Kidney (tissue), 14 donors: ENCODE results near the gene SLC35A4. TPM values are rescaled to one million over a fixed set of nuclear protein-coding genes. Genes with fewer than 3 reads are reported as not detected.
A peak's percentile ranks its signal among the peaks of the same experiment; 100 is the strongest.

ENCODE experiments used
- DNase-seq, 5 donors: peaks; one replicate each; pipeline ENCODE4 v3.0.0-alpha.2; 2013 to 2020
- FAIRE-seq: peaks from 2 replicates; lab custom pipeline; 2012; peaks lifted over from hg19 to GRCh38; lab: Jason Lieb, UNC
- H3K27ac ChIP-seq, 2 donors: one replicate each; pipeline ENCODE4 v1.7.0; 2013; ENCODE audit warnings: low read depth in 2 of 2, low read length in 2 of 2, inconsistent platforms in 1 of 2
- H3K27me3 ChIP-seq: one replicate; pipeline ENCODE4 v1.7.1; 2013; ENCODE audit warnings: low read length, inconsistent platforms; ENCODE audit not compliant: control insufficient read depth, insufficient read depth
- H3K36me3 ChIP-seq, 3 donors: one replicate each; pipeline versions ENCODE4 v1.7.0 to v1.7.1; 2013; ENCODE audit warnings: low read length in 3 of 3, control low read depth in 1 of 3, inconsistent platforms in 1 of 3; ENCODE audit not compliant: insufficient read depth in 3 of 3, control insufficient read depth in 2 of 3
- H3K4me1 ChIP-seq, 3 donors: one replicate each; pipeline versions ENCODE4 v1.7.0 to v1.7.1; 2013; ENCODE audit warnings: low read length in 3 of 3, inconsistent platforms in 1 of 3, low read depth in 1 of 3; ENCODE audit not compliant: control insufficient read depth in 2 of 3, insufficient read depth in 2 of 3
- H3K4me3 ChIP-seq, 3 donors: one replicate each; pipeline versions ENCODE4 v1.7.0 to v1.8.1; 2013; ENCODE audit warnings: low read length in 3 of 3, control low read depth in 1 of 3, inconsistent platforms in 1 of 3
- H3K9ac ChIP-seq, 3 donors: one replicate each; pipeline versions ENCODE4 v1.7.0 to v1.7.1; 2013; ENCODE audit warnings: low read length in 3 of 3, control low read depth in 1 of 3, inconsistent platforms in 1 of 3
- H3K9me3 ChIP-seq, 3 donors: one replicate each; pipeline versions ENCODE4 v1.7.0 to v1.7.1; 2013; ENCODE audit warnings: low read length in 3 of 3, control low read depth in 1 of 3, inconsistent platforms in 1 of 3; ENCODE audit not compliant: control insufficient read depth in 2 of 3, insufficient read depth in 1 of 3
- intact Hi-C: fragments of 100-400 bp; cut with DNase I; formaldehyde crosslinking; loops from one replicate; pipeline ENCODE4 v1.11.1; 2022
- polyA plus RNA-seq: library from polyadenylated mRNA; stranded (reverse); fragments of 350-450 nt; fragmentation: Illumina TruSeq; extraction: RNeasy Lipid Tissue Mini Kit (QIAGEN cat#74804); gene quantifications from one replicate; pipeline ENCODE4 v1.2.3, GENCODE V29; 2014; ENCODE audit warnings: low read depth, low replicate concordance; ENCODE audit not compliant: insufficient read depth
- total RNA-seq: library from RNA; stranded (reverse); fragmentation: NEBNext Ultra II Directional; extraction: Animal tissue kit (Norgen Biotek cat#: 25700); gene quantifications from one replicate; pipeline ENCODE4 v1.2.1, GENCODE V29; 2021
- TF ChIP-seq, protein P1 (sequence below): IDR thresholded peaks from 3 replicates; pipeline ENCODE4 v1.5.1; 2012; ENCODE audit warnings: mild to moderate bottlenecking, moderate library complexity, borderline replicate concordance; ENCODE audit not compliant: insufficient read depth; ENCODE audit errors: extremely low read depth
- donor health status: control.
- donor health status: control.
- donor health status: control.
- donor health status: control.
- donor health status: control.
- donor health status: DM: yes; HTN: yes; CAD: no.
- donor health status: Normal renal cell carcinoma (clear cell type).

SLC35A4 gene
- total and polyA plus RNA-seq, 2 donors from 2014 or later: 71.2 to 89.9 TPM

DNA sequence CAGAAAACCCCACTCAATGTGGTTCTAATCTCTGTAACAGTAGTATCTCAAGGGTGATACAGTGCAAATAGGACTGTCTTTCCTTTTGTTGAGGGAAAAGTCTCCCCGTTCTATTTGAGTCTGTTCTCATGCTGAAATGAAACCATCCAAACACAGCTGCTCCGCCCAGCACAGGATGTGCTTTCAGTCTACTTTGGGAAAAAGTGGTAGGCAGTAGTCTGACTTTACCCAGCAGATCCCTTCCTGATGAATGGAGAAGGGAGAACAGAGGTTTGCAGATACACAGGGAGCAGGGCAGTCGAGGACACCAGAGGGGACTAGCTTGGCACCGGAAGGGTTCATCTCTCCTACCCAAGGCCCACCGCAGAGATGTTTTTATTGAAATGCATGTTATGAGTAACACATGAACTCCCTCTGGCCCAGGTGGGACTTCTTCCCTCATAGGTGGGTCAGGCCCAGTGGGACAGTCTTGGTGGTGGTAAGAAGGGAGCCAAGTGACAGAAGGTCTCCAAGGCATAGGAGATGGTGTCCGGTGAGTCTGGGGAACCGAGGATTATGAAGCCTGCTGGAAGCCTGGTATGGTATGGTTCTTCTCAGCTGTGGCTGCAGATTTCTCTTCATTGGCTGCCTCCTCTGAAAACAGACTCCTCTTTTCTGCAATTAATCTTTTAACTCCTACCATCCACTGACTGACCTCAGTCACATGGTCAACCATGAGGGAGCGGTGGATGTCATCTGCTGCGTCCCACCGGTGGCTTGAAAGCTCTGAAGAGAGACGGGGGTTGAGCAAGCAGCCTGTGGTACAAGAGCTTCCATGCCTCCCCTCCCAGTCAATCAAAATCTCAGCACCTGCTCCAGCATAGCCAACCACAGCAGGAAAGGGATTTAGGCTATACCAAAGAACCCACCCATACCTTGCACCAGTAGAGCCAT lies 14.2 kb upstream of the SLC35A4 start:
- intact Hi-C loops: no loop called here
- TF ChIP-seq, protein P1, sequence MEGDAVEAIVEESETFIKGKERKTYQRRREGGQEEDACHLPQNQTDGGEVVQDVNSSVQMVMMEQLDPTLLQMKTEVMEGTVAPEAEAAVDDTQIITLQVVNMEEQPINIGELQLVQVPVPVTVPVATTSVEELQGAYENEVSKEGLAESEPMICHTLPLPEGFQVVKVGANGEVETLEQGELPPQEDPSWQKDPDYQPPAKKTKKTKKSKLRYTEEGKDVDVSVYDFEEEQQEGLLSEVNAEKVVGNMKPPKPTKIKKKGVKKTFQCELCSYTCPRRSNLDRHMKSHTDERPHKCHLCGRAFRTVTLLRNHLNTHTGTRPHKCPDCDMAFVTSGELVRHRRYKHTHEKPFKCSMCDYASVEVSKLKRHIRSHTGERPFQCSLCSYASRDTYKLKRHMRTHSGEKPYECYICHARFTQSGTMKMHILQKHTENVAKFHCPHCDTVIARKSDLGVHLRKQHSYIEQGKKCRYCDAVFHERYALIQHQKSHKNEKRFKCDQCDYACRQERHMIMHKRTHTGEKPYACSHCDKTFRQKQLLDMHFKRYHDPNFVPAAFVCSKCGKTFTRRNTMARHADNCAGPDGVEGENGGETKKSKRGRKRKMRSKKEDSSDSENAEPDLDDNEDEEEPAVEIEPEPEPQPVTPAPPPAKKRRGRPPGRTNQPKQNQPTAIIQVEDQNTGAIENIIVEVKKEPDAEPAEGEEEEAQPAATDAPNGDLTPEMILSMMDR: no peak
- no peaks in the 10 kb centered on the region for H3K27me3 ChIP-seq
- no peak overlapping the region for H3K9ac ChIP-seq
- FAIRE-seq: no peak
- H3K36me3 ChIP-seq: peaks cover 2 to 22% (median 18%) of the 10 kb centered on the region in 3 donors
- peaks cover 0 to 39% (median 32%) of the 10 kb centered on the region in 3 donors for H3K4me1 ChIP-seq
- peak overlapping the region; percentile 16 to 96 for H3K27ac ChIP-seq
- H3K9me3 ChIP-seq: no peaks in the 10 kb centered on the region
- H3K4me3 ChIP-seq: no peak overlapping the region
- DNase-seq: no peak

DNA sequence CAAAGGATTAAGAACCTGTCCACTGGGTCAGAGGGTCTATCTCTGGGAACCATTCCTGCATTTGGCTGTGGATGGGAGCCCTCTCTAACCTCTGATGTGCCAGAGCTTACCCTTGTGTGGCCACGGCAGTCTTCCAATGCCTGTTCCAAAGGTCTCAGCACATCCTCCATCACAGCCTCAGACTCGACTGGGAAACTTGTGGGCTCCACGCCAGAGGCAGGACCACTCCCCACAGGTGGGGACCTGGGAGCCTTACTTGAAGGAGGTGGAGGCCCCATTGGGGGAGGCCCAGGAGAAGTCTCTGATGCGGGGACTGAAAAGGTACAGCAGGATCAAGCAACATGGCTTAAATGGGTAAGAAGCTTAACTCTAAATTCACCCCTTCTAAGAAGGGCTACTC lies 12.8 kb upstream of the SLC35A4 start:
- Histone ChIP-seq H3K9ac (no peak overlapping the region), H3K27me3 (no peaks in the 10 kb centered on the region), H3K4me3 (no peak overlapping the region), H3K9me3 (no peaks in the 10 kb centered on the region), H3K4me1 (peaks cover 0 to 44% (median 32%) of the 10 kb centered on the region in 3 donors), H3K27ac (no peak overlapping the region), H3K36me3 (peaks cover 2 to 22% (median 18%) of the 10 kb centered on the region in 3 donors)
- FAIRE-seq (no peak), DNase-seq (no peak)
- intact Hi-C loops: no loop called here
- TF ChIP-seq, protein P1: no peak

DNA sequence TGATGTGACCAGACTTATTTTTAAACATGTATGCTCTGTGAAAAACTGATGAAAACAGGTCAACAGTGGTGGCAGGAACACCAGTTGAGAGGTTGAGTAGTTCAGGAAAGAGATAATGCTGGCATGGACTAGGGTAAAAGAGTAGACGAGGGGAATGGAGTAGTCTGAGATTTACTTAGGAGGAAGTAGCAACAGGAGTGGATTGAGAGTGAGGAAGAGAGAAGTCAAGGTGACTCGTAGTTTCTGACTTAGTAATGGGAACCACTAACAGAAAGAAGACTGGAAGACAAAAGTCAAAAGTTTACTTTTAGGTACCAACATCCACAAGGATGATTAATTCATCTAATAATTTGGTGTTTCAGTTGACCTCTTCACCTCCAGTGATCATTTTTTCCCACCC lies 11.0 kb upstream of the SLC35A4 start:
- intact Hi-C loops: no loop called here
- H3K9me3 ChIP-seq: no peaks in the 10 kb centered on the region
- no peak overlapping the region for H3K27ac ChIP-seq
- no peak for FAIRE-seq
- H3K4me3 ChIP-seq: no peak overlapping the region
- peaks cover 2 to 22% (median 18%) of the 10 kb centered on the region in 3 donors for H3K36me3 ChIP-seq
- no peak overlapping the region for H3K9ac ChIP-seq
- peaks cover 0 to 35% (median 24%) of the 10 kb centered on the region in 3 donors for H3K4me1 ChIP-seq
- TF ChIP-seq, protein P1: no peak
- no peak for DNase-seq
- H3K27me3 ChIP-seq: no peaks in the 10 kb centered on the region
